GM12873 (cell line): ENCODE measurements around the gene RAD50.

Source experiments
- TF ChIP-seq, protein P1 (sequence below): IDR thresholded peaks from 2 replicates; pipeline ENCODE4 v1.5.1; 2012; ENCODE audit warnings: low read depth, mild to moderate bottlenecking, moderate library complexity, low read length, control low read depth; ENCODE audit not compliant: insufficient read depth; ENCODE audit errors: missing control alignments

Gene RAD50

GRCh38 chr5:132556763-132557477, at the start of gene RAD50:
TSS of gene RAD50 (plus strand) at chr5:132556977. CDS start at chr5:132557325, 348 bp downstream.
- TF ChIP-seq, protein P1, sequence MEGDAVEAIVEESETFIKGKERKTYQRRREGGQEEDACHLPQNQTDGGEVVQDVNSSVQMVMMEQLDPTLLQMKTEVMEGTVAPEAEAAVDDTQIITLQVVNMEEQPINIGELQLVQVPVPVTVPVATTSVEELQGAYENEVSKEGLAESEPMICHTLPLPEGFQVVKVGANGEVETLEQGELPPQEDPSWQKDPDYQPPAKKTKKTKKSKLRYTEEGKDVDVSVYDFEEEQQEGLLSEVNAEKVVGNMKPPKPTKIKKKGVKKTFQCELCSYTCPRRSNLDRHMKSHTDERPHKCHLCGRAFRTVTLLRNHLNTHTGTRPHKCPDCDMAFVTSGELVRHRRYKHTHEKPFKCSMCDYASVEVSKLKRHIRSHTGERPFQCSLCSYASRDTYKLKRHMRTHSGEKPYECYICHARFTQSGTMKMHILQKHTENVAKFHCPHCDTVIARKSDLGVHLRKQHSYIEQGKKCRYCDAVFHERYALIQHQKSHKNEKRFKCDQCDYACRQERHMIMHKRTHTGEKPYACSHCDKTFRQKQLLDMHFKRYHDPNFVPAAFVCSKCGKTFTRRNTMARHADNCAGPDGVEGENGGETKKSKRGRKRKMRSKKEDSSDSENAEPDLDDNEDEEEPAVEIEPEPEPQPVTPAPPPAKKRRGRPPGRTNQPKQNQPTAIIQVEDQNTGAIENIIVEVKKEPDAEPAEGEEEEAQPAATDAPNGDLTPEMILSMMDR = no peak

DNA sequence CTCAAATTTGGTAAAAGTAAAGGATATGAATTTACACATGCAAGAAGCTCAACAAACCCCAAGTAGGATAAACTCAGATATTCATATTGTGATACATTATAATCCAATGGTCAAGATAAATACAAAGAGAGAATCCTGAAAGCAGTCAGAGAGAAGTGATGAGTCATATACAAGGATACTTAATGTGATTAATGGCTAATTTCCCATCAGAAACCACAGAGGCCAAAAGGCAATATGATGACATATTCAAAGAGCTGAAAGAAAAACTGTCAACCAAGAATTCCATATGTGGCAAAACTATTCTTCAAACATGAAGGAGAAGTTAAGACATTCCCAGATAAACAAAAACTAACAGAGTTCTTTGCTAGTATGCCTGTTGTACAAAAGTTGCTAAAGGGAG, 46.7 kb upstream of the RAD50 start:
- TF ChIP-seq, protein P1 = no peak

- TF ChIP-seq, protein P1 = no peak
Measured at GRCh38 chr5:132525299-132525724, 31.5 kb upstream of the RAD50 start.

GRCh38 chr5:132526290-132526973, 30.3 kb upstream of the RAD50 start:
- TF ChIP-seq, protein P1 = peak; percentile 78

GRCh38 chr5:132526974-132527564, 29.7 kb upstream of the RAD50 start:
- TF ChIP-seq, protein P1 = no peak

- TF ChIP-seq, protein P1 = no peak
Measured at GRCh38 chr5:132528021-132528420, 28.8 kb upstream of the RAD50 start.
